Stimulated activated CD8-positive, alpha-beta memory T cell treated with anti-CD3 and anti-CD28 coated beads, Interleukin-12 subunit alpha, Interleukin-12 subunit beta, amount 100 ng/mL, for 24 hours (primary cell): ENCODE results near the gene CEP41.

Experiments
- DNase-seq: peaks from one replicate; pipeline ENCODE4 v3.0.0-alpha.2; 2020; ENCODE audit errors: extremely low read depth

CEP41 gene

GRCh38 chr7:130418306-130418705 lies 22.5 kb downstream of the CEP41 start:
- no peak for DNase-seq

- no peak for DNase-seq
Measured at GRCh38 chr7:130417213-130417612, 23.6 kb downstream of the CEP41 start.

GRCh38 chr7:130415006-130415405 lies 25.8 kb downstream of the CEP41 start:
- DNase-seq, result no peak

- no peak for DNase-seq
Measured at GRCh38 chr7:130413201-130413600, 27.6 kb downstream of the CEP41 start.

- DNase-seq, result no peak
Measured at GRCh38 chr7:130410868-130411541, 29.8 kb downstream of the CEP41 start.

- DNase-seq, result no peak
Measured at GRCh38 chr7:130409712-130410072, 31.1 kb downstream of the CEP41 start.

GRCh38 chr7:130409067-130409711 lies 31.6 kb downstream of the CEP41 start:
- no peak for DNase-seq

GRCh38 chr7:130405003-130405402 lies 35.8 kb downstream of the CEP41 start:
- no peak for DNase-seq

- DNase-seq, result no peak
Measured at GRCh38 chr7:130401578-130401977, 39.2 kb downstream of the CEP41 start.

- no peak for DNase-seq
Measured at GRCh38 chr7:130401101-130401500, 39.7 kb downstream of the CEP41 start.

GRCh38 chr7:130400120-130400572 lies 40.7 kb downstream of the CEP41 start:
- no peak for DNase-seq

- DNase-seq, result no peak
Measured at GRCh38 chr7:130398526-130399090, 42.2 kb downstream of the CEP41 start.

GRCh38 chr7:130397758-130398073 lies 43.1 kb downstream of the CEP41 start:
- DNase-seq, result no peak

- DNase-seq, result no peak
Measured at GRCh38 chr7:130397051-130397757, 43.6 kb downstream of the CEP41 start.

GRCh38 chr7:130396109-130396508 lies 44.7 kb downstream of the CEP41 start:
- no peak for DNase-seq

- DNase-seq, result no peak
Measured at GRCh38 chr7:130395421-130395820, 45.4 kb downstream of the CEP41 start.

GRCh38 chr7:130394421-130395195 lies 46.2 kb downstream of the CEP41 start:
- no peak for DNase-seq

GRCh38 chr7:130393841-130394411 lies 46.9 kb downstream of the CEP41 start:
- DNase-seq, result no peak

- no peak for DNase-seq
Measured at GRCh38 chr7:130393101-130393561, 47.7 kb downstream of the CEP41 start.

GRCh38 chr7:130390486-130390885 lies 50.3 kb downstream of the CEP41 start:
- DNase-seq, result no peak

GRCh38 chr7:130388671-130389070 lies 52.1 kb downstream of the CEP41 start:
- no peak for DNase-seq
